GM20000 (cell line): ENCODE measurements around the gene DYSF.

Experiments used
- DNase-seq: peaks from one replicate; pipeline ENCODE4 v3.0.0; 2012; ENCODE audit warnings: low spot score
- CTCF ChIP-seq: IDR thresholded peaks from 2 replicates; pipeline ENCODE4 v1.5.1; 2012; ENCODE audit warnings: mild to moderate bottlenecking, control low read depth; ENCODE audit errors: extremely low read depth, missing control alignments

Gene DYSF

GRCh38 chr2:71556692-71557250 lies 103.4 kb downstream of the DYSF start:
- TF ChIP-seq CTCF = no peak
- no peak for DNase-seq

- no peak for TF ChIP-seq CTCF
- DNase-seq = no peak
Measured at GRCh38 chr2:71557321-71557720, 104.0 kb downstream of the DYSF start.

- DNase-seq = no peak
- no peak for TF ChIP-seq CTCF
Measured at GRCh38 chr2:71558300-71559051, 105.1 kb downstream of the DYSF start.

- TF ChIP-seq CTCF = no peak
- DNase-seq = no peak
Measured at GRCh38 chr2:71559080-71559827, 105.9 kb downstream of the DYSF start.

- TF ChIP-seq CTCF = no peak
- DNase-seq = no peak
Measured at GRCh38 chr2:71559828-71560637, 106.7 kb downstream of the DYSF start.

GRCh38 chr2:71560638-71561011 lies 107.3 kb downstream of the DYSF start:
- no peak for TF ChIP-seq CTCF
- no peak for DNase-seq
